Glomerular visceral epithelial cell (primary cell): ENCODE data around the gene PA2G4.
"Not testable (repeated sequence)": the region's sequence is repeated elsewhere in the genome, so short reads cannot be mapped to it uniquely, and the experiment has no call there.

ENCODE experiments used
- DNase-seq: peaks from one replicate; pipeline ENCODE4 v3.0.0-alpha.2; 2016; ENCODE audit errors: extremely low spot score

Gene PA2G4

GRCh38 chr12:56099787-56100186, 4.6 kb upstream of the PA2G4 start:
- DNase-seq, result no peak

GRCh38 chr12:56101045-56101444, 3.3 kb upstream of the PA2G4 start:
- no peak for DNase-seq

GRCh38 chr12:56102683-56103065, 1.7 kb upstream of the PA2G4 start:
- DNase-seq, result no peak

- DNase-seq, result no peak
Measured at GRCh38 chr12:56103066-56103711, 1.2 kb upstream of the PA2G4 start.

GRCh38 chr12:56103823-56104108, 593 bp upstream of the PA2G4 start:
- DNase-seq, result no peak

- DNase-seq, result no peak
Measured at GRCh38 chr12:56104815-56105608, 653 bp downstream of the PA2G4 start.

GRCh38 chr12:56105609-56105902, 1.2 kb downstream of the PA2G4 start:
- no peak for DNase-seq

GRCh38 chr12:56107242-56107641, 2.9 kb downstream of the PA2G4 start:
- no peak for DNase-seq

- DNase-seq, result no peak
Measured at GRCh38 chr12:56110571-56110970, 6.2 kb downstream of the PA2G4 start.

- DNase-seq, result no peak
Measured at GRCh38 chr12:56114084-56114483, 9.7 kb downstream of the PA2G4 start.

GRCh38 chr12:56115329-56115728, 11.0 kb downstream of the PA2G4 start:
- DNase-seq, result no peak

GRCh38 chr12:56116267-56117081, 12.1 kb downstream of the PA2G4 start, which contains the start of gene RPL41:
TSS of gene RPL41 (plus strand) at chr12:56116633.
- DNase-seq, result peak; percentile 92

- not testable (repeated sequence) for DNase-seq
Measured at GRCh38 chr12:56117082-56117706, 12.8 kb downstream of the PA2G4 start.

- DNase-seq, result peak; percentile 99
Measured at GRCh38 chr12:56117778-56118687, 13.7 kb downstream of the PA2G4 start, which contains the start of gene ZC3H10. TSS of gene ZC3H10 (plus strand) at chr12:56118266. CDS start at chr12:56120563, 2,297 bp downstream.

- no peak for DNase-seq
Measured at GRCh38 chr12:56118688-56119357, 14.5 kb downstream of the PA2G4 start.

GRCh38 chr12:56119361-56119796, 15.0 kb downstream of the PA2G4 start:
- DNase-seq, result peak; percentile 88

- DNase-seq, result peak; percentile 58
Measured at GRCh38 chr12:56120158-56120846, 15.9 kb downstream of the PA2G4 start.

- DNase-seq, result no peak
Measured at GRCh38 chr12:56121204-56121870, 17.0 kb downstream of the PA2G4 start.

- DNase-seq, result no peak
Measured at GRCh38 chr12:56122637-56123036, 18.3 kb downstream of the PA2G4 start.
